Fibroblast of mammary gland (primary cell): ENCODE measurements around the gene ZCCHC8.
"Not testable (repeated sequence)": the region's sequence is repeated elsewhere in the genome, so short reads cannot be mapped to it uniquely, and the experiment has no call there.

Source experiments
- DNase-seq: peaks from one replicate; pipeline ENCODE4 v3.0.0-alpha.2; 2010; ENCODE audit warnings: low read depth
- H3K4me3 ChIP-seq: 2 replicates; pipeline ENCODE4 v1.5.1; 2011; ENCODE audit warnings: low read depth, mild to moderate bottlenecking, low read length, moderate library complexity; ENCODE audit not compliant: control insufficient read depth
- CTCF ChIP-seq: conservative IDR thresholded peaks from 2 replicates; pipeline ENCODE4 v1.5.1; 2011; ENCODE audit warnings: low read depth, low read length, inconsistent platforms; ENCODE audit not compliant: control insufficient read depth, insufficient read depth

The ZCCHC8 gene

GRCh38 chr12:122501489-122501989, 807 bp upstream of the ZCCHC8 start:
- DNase-seq: no peak
- H3K4me3 ChIP-seq: peak overlapping the region; percentile 76
- no peak for TF ChIP-seq CTCF

GRCh38 chr12:122499991-122500684, 594 bp downstream of the ZCCHC8 start:
- H3K4me3 ChIP-seq: peak overlapping the region; percentile 76
- peak; percentile 75 for DNase-seq
- TF ChIP-seq CTCF: no peak

GRCh38 chr12:122495258-122495657, 5.5 kb downstream of the ZCCHC8 start:
- TF ChIP-seq CTCF: no peak
- no peak for DNase-seq
- H3K4me3 ChIP-seq: no peak overlapping the region

- DNase-seq, H3K4me3 ChIP-seq: not testable (repeated sequence)
These were observed 7.5 kb downstream of the ZCCHC8 start for GRCh38 chr12:122493222-122493621.

GRCh38 chr12:122491991-122492390, 8.7 kb downstream of the ZCCHC8 start:
- TF ChIP-seq CTCF: no peak
- no peak overlapping the region for H3K4me3 ChIP-seq
- DNase-seq: no peak

GRCh38 chr12:122489038-122489437, 11.7 kb downstream of the ZCCHC8 start:
- no peak for TF ChIP-seq CTCF
- no peak for DNase-seq
- H3K4me3 ChIP-seq: no peak overlapping the region

GRCh38 chr12:122487807-122488206, 12.9 kb downstream of the ZCCHC8 start:
- DNase-seq, H3K4me3 ChIP-seq: not testable (repeated sequence)

- DNase-seq: no peak
- TF ChIP-seq CTCF: no peak
- no peak overlapping the region for H3K4me3 ChIP-seq
These were observed 13.8 kb downstream of the ZCCHC8 start for GRCh38 chr12:122486805-122487426.

GRCh38 chr12:122486360-122486759, 14.4 kb downstream of the ZCCHC8 start:
- peak; percentile 64 for DNase-seq
- not testable (repeated sequence) for H3K4me3 ChIP-seq

GRCh38 chr12:122484385-122484784, 16.3 kb downstream of the ZCCHC8 start:
- not testable (repeated sequence) for H3K4me3 ChIP-seq, DNase-seq
